ENCODE results near the gene HHIP.

Gene HHIP

DNA sequence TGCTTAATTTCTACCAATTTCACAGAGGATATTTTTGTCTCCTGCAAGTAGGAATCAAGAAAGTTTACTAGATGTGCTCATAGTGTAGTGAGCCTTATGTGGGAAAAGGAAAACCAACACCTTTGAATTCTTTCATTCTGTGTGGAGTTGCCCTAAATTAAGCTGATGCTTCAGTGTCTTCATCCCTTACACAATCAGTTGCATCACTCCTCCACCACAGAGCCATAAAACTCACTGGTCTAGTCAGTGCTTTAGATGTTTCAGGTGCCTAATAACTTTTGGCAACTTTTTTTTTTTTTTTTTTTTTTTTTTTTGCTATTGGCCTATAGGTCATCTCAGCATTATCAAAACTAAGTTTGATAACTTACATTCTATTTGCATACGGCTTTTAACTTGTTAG lies 41.5 kb downstream of the HHIP start:
- ATAC-seq (ENCODE audit: low read depth): no peak

GRCh38 chr4:144688035-144688569 lies 42.1 kb downstream of the HHIP start:
- no peak overlapping the region for H3K4me3 ChIP-seq (ENCODE audit: severe bottlenecking)
- no peaks in the 10 kb centered on the region for H3K27me3 ChIP-seq (ENCODE audit: insufficient read depth, poor library complexity, severe bottlenecking)
- no peaks in the 10 kb centered on the region for H3K4me1 ChIP-seq (ENCODE audit: insufficient read depth, poor library complexity, severe bottlenecking)

More for the DNA sequence above, 41.5 kb downstream of the HHIP start:
- no peak for DNase-seq (ENCODE audit: low spot score)
- TF ChIP-seq CTCF (IDR thresholded peaks at IDR 0.05; ENCODE audit: poor library complexity, severe bottlenecking): no peak
- Histone ChIP-seq H3K27ac (ENCODE audit: poor library complexity, severe bottlenecking) (no peak overlapping the region), H3K9me3 (ENCODE audit: severe bottlenecking) (no peaks in the 10 kb centered on the region), H3K4me3 (ENCODE audit: severe bottlenecking) (no peak overlapping the region), H3K27me3 (ENCODE audit: insufficient read depth, poor library complexity, severe bottlenecking) (no peaks in the 10 kb centered on the region), H3K36me3 (ENCODE audit: low read depth) (no peaks in the 10 kb centered on the region), H3K4me1 (ENCODE audit: insufficient read depth, poor library complexity, severe bottlenecking) (no peaks in the 10 kb centered on the region)

GRCh38 chr4:144689125-144689524 lies 43.2 kb downstream of the HHIP start:
- no peak for DNase-seq (ENCODE audit: low spot score)
- no peaks in the 10 kb centered on the region for H3K27me3 ChIP-seq (ENCODE audit: insufficient read depth, poor library complexity, severe bottlenecking)
- no peak for ATAC-seq (ENCODE audit: low read depth)
- H3K9me3 ChIP-seq (ENCODE audit: severe bottlenecking): no peaks in the 10 kb centered on the region
- TF ChIP-seq CTCF (IDR thresholded peaks at IDR 0.05; ENCODE audit: poor library complexity, severe bottlenecking): no peak
- H3K36me3 ChIP-seq (ENCODE audit: low read depth): no peaks in the 10 kb centered on the region
- no peak overlapping the region for H3K4me3 ChIP-seq (ENCODE audit: severe bottlenecking)
- no peaks in the 10 kb centered on the region for H3K4me1 ChIP-seq (ENCODE audit: insufficient read depth, poor library complexity, severe bottlenecking)
- no peak overlapping the region for H3K27ac ChIP-seq (ENCODE audit: poor library complexity, severe bottlenecking)

More at GRCh38 chr4:144688035-144688569, 42.1 kb downstream of the HHIP start:
- no peak for DNase-seq (ENCODE audit: low spot score)
- no peaks in the 10 kb centered on the region for H3K36me3 ChIP-seq (ENCODE audit: low read depth)
- no peak for TF ChIP-seq CTCF (IDR thresholded peaks at IDR 0.05; ENCODE audit: poor library complexity, severe bottlenecking)
- H3K27ac ChIP-seq (ENCODE audit: poor library complexity, severe bottlenecking): no peak overlapping the region
- ATAC-seq (ENCODE audit: low read depth): no peak
- no peaks in the 10 kb centered on the region for H3K9me3 ChIP-seq (ENCODE audit: severe bottlenecking)

DNA sequence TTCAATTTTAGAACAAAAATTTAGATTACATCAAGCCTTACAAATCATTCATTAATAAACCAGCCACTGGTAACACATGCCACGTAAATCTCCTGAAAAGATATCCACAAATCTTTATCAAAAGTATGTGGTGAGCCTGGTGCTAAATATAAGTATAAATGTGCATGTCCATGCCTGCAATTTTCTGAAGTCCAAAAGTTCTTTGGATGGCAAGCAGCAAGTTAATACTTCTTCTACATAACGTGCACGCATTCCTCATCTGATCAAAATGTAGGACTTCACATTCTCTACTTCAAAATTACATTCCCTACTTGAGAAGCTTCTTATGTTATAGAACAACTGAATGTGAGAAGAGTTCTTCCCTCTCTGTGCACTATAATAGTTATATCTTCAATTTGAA lies 49.8 kb downstream of the HHIP start:
- Histone ChIP-seq H3K36me3 (ENCODE audit: low read depth) (no peaks in the 10 kb centered on the region), H3K9me3 (ENCODE audit: severe bottlenecking) (no peaks in the 10 kb centered on the region), H3K4me1 (ENCODE audit: insufficient read depth, poor library complexity, severe bottlenecking) (peaks cover 15% of the 10 kb centered on the region), H3K27ac (ENCODE audit: poor library complexity, severe bottlenecking) (no peak overlapping the region), H3K27me3 (ENCODE audit: insufficient read depth, poor library complexity, severe bottlenecking) (no peaks in the 10 kb centered on the region), H3K4me3 (ENCODE audit: severe bottlenecking) (no peak overlapping the region)
- no peak for DNase-seq (ENCODE audit: low spot score)
- ATAC-seq (ENCODE audit: low read depth): no peak
- no peak for TF ChIP-seq CTCF (IDR thresholded peaks at IDR 0.05; ENCODE audit: poor library complexity, severe bottlenecking)

DNA sequence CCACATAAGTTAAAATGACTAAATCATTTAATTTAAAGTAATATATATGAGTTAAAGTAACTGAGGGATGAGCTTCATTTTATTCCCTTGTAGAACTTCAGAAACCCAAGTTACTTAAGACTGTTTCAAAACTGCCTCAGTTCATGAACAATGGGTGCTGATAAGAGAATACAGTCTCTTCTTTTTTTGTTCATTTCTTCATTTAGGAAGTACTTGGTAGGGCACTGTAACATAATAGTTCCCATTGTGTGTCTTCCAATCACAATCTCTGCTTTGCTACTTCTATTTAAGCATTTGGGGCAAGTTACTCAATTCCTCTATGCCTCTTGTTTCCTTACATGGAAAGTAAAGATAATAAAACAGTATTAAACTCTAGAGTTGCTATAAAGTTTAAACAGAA lies 50.4 kb downstream of the HHIP start:
- DNase-seq (ENCODE audit: low spot score) (no peak), ATAC-seq (ENCODE audit: low read depth) (no peak)
- H3K27ac ChIP-seq (ENCODE audit: poor library complexity, severe bottlenecking): no peak overlapping the region
- no peak overlapping the region for H3K4me3 ChIP-seq (ENCODE audit: severe bottlenecking)
- no peaks in the 10 kb centered on the region for H3K36me3 ChIP-seq (ENCODE audit: low read depth)
- H3K27me3 ChIP-seq (ENCODE audit: insufficient read depth, poor library complexity, severe bottlenecking): no peaks in the 10 kb centered on the region
- TF ChIP-seq CTCF (IDR thresholded peaks at IDR 0.05; ENCODE audit: poor library complexity, severe bottlenecking): no peak
- H3K4me1 ChIP-seq (ENCODE audit: insufficient read depth, poor library complexity, severe bottlenecking): peaks cover 15% of the 10 kb centered on the region
- no peaks in the 10 kb centered on the region for H3K9me3 ChIP-seq (ENCODE audit: severe bottlenecking)

Measured in RWPE2 (cell line).